Endometrial microvascular endothelial cells (primary cell): ENCODE data around the gene GCN1. TPM values are rescaled to one million over a fixed set of nuclear protein-coding genes. Genes with fewer than 3 reads are reported as not detected.

Experiments
- in situ Hi-C: cut with HindIII; loops from 2 replicates; pipeline ENCODE4 v1.10.0; 2017; ENCODE audit warnings: low sequenced_read_pairs, low pct_unique_long_range_greater_than_20kb; ENCODE audit errors: inconsistent ontology term
- total RNA-seq: library from RNA; depleted of rRNA; stranded (reverse); fragments of >200 nt; gene quantifications from one replicate; pipeline ENCODE4 v1.2.3, GENCODE V29; 2015; ENCODE audit errors: inconsistent ontology term

Gene GCN1
- total RNA-seq, 1 donor from 2014 or later: 76.4 TPM

DNA sequence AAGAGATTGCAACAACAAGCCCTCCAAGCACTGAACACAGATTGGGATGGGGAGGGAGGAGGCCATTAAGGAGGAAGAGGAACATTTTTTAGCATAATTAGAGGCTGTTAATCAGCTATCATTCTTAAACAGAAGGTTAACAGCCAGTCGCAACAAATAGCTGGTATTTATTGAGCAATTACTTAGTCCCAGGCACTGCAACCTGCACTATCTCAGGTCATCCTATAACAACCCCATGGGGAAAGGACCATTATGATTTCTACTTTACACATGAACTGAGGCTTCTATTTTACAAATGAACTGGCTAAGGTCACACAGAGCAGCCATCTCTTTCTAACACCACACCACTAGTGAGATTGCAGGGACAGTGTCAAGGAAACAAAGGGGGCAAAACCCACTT lies 88.4 kb downstream of the GCN1 start:
- in situ Hi-C loops: no loop called here

DNA sequence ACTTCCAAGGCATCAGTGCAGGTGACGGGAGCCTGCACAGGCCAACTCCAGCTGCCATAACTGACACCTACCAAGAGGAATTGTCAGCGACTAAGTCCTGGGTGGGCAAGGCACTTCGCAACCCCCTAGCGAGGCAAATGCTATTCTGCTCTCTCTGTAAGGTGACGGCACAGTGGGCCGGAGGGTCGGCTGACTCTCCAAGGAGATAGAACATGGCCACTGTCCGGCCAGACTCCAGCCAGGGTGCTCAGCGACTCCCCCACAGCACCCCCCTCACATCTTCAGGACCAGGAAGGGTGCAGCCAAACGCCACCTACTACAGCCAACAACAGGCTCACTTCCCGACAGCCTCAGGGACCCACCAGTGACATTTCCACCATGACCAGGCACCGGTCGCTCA lies 91.1 kb downstream of the GCN1 start:
- in situ Hi-C loops: no loop called here

DNA sequence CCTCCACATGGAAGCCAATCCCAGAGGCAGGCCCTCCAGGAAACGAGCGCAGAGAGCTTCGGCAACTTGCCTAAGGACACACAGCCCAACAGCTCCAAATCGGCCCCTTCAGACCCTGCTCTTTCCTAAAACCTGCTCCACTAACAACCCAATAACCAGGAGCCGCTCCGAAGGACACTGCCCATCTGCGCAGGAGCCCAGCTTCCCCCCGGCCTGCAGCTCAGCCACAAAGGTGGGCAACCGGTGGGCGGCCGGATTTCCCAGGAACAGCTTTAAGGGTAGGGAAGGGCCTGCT lies 91.5 kb downstream of the GCN1 start:
- in situ Hi-C loops: no loop called here

DNA sequence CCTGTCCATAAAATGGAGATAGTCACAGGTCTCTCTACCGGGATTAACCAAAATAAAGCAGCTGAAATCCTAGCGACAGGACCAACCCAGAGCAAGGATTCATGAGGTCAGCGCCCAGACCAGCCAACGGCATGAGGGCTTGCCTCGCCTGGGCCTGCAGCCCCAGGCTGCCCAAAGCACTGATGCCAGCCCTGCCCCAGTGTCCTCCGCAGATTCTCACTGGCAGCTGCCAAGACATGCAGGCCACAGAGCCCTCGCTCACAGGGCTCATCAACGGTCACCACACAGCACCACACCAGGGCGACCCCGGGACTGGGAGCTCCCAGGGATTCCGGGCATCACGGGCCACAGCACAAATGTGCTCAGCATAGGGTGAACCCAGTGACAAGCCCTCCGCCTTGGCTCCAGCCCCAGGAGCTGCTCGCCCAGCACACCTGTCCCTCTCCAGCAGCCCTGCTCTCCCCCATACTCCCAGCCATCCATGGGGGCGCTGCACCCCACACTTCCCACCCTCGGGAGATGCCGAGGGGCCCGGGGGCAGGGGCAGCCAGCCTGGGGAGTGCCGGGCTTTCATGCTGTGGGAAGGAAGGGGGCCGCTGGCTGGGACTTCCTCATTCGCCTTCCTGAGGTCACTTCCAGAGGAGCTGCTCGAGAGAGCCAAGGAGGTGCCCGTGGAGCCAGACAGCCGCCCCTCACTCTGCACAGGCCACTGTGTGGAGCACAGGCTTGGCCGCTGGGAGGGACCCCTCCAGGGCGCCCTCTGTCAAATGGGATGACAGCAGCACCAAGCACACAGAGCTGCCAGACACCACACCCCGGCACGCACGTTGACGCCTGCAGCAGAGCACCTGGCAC lies 92.1 kb downstream of the GCN1 start:
- in situ Hi-C loops: no loop called here

DNA sequence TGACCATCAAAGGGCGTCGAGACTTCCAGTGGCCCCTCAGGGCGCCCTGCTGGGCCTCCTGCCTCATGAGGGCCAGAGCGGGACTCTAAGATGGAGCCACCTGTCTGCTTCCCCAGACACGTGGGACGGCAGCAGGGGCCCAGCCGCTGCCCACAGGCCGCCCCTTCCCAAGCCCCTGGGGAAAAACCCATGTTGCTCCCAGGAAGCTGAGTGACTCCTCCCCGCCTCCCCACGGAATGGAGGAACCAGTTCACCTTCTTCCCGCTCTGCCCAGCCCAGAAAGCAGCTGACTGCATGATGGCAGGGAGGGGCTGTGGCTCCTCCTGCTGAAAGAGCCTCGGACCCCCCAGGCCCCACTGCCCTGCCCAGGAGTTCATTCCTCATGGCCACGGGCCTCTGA lies 92.9 kb downstream of the GCN1 start:
- in situ Hi-C loops: no loop called here

DNA sequence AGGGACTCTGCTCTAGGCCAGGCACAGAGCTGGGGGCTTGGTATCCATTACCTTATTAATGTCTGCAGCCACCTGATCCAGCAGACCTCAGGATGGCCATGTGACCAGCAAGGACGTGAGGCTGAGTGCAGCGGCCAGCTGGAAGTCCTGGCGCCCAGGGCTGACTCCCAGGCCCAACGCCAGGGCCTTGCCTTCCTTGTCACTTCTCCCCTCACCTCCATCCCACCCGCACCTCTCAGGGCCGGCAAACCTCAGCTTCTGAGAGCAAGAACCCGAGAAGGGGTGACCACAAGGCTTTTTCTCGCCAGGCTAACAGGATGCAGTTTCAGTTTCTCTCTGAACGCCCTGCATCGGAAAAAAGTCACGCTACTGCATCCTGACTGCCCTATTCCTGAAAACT lies 93.3 kb downstream of the GCN1 start:
- in situ Hi-C loops: no loop called here

DNA sequence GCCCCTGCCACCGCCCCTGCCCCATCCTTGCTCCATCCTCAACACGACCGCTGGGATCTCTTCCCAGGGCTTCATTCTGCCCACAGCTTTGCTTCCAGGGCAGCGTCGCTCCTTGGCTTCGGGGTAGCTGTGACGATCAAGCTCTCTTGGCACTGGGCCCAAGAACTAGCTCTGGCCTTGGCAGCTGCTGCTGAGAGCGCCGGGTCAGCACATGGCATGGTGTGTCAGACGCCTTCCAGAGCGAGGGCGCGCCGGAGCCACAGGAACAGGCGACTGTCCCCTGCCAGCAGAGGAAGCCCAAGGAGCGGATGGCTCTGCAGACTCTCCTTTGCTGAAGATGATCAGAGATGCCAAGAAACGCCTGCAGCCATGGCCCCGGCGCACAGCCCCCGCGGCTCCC lies 93.9 kb downstream of the GCN1 start:
- in situ Hi-C loops: no loop called here

DNA sequence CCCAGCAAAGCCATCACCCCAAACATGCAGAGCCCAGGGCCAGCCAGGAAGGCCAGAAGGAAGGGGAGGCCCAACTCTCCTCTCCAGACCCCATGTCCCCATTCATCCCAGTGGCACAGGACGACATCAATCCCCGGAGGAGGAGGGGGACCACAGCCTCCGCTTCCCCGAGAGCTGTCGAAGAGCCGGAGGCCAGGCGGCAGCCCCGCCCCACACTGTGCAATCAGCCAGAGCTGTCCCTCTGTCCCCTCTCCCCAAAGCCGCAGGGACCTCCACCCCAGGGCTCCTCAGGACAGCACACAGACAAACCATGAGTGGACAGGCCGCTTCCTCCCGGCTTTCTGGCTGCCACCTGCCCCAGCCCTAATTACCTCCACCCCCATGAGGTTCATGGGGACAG lies 94.8 kb downstream of the GCN1 start:
- in situ Hi-C loops: no loop called here

DNA sequence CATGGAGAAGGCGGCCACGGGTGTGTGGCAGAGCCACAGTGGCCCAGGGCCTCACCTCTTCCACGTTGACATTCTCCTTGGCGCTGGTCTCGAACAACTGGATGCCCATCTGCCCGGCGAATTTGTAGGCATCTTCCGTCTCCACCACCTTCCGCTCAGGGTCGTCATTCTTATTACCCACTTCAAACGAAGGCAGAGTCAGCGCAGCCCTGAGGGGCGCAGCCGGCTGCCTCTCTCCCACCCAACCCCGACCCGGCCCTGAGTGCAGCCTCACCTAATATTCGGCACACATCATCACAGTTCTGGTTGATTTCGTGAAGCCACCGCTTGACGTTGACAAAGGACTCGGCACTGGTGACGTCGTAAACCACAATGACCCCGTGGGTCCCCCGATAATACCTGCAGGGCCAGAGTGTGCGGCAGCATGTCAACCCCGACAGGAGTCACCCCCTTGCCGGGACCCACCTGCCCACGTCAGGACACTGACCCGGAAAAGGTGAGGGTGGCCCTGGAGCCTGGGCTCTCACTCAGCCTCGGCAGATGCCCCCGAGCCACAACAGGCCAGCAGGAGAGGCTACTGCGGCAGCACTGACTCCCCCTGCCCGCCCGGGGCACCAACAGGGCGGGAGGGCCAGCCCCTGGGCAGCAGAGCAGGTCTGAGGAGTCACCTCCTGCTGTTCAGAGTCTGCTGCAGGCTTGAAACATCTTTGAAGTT lies 95.6 kb downstream of the GCN1 start:
- in situ Hi-C loops: no loop called here

DNA sequence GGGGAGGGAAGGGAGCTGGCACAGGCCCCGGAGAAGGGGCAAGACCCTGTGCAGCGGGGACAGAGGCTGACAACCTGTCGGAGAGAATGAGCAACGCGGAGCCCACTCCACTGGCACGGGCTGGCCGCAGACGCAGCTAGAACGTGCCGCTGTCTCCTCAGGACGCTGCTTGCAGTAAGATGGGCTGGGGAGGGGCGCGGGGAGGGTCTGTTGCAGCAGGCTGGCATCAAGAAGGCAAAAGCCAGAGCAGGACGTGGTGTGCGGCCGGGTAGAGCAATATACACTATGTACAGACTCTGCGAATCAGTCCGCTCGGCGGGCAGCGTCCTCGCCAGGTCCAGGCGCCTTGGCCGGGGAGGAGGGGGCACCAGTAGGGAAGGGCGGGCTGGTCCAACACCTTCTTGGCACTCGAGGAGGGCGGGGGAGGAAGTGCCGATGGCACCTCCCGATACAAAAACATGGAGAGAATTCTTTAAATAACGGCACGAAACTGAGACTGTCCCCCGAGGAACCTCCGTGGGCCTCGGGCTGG lies 97.8 kb downstream of the GCN1 start:
- in situ Hi-C loops: no loop called here

DNA sequence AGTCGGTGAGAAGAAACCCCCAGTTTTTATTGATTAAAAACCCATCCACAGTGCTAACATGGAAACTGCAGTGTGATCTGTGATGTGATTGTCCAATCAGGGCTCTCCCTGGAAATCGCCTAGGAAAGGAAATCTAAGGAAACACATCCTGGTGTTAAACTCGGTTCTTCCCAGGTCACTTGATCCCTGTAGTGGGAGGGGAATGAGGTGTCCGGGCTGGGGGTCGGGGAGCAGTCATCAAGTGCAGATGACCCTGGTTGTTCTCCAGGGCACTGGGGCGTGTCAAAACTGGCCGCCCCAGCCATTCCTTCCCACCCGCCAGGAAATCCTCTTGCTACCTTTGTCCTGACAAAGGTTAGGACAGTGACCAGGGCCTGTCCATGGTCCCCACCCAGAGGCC lies 98.8 kb downstream of the GCN1 start:
- in situ Hi-C loops: no loop called here

DNA sequence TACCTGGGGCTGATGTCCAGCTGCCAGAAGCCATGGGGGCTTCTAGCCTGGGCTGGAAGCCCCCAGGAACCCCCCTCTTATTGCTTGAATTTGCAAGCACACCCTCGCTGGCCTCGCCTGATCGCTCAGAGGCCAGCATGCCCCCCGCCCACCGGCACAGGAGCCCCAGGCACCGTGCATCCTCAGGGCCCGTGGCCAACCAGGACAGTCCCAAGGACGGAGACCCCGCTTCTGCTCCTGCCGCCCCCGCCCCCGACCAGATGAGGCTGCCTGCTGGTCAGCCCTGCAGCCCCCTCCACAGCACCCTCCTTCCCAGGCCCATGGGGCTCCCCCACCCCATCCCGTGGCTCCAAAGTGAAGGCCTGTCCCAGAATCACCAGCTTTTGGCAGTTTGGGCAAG lies 99.2 kb downstream of the GCN1 start:
- in situ Hi-C loops: no loop called here

DNA sequence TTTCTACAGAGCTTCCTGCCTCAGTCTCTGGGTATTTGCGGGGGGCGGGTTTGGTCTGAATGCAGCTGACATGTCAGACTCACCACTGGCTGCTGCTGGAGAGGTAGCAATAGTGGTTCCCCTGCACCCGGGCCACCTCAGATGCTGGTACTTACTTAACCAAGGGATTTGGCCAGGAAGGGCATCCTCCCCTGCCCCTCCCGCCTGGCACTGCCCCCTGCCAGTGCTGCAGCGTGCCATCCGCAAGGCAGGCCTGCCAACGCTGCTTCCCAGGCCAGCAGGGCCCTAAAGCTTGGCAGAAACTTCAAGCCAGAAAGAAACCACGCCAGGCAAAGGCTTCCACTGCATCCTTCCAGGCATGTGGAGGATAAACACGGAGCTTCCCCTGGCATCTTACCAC lies 100.0 kb downstream of the GCN1 start:
- in situ Hi-C loops: no loop called here

DNA sequence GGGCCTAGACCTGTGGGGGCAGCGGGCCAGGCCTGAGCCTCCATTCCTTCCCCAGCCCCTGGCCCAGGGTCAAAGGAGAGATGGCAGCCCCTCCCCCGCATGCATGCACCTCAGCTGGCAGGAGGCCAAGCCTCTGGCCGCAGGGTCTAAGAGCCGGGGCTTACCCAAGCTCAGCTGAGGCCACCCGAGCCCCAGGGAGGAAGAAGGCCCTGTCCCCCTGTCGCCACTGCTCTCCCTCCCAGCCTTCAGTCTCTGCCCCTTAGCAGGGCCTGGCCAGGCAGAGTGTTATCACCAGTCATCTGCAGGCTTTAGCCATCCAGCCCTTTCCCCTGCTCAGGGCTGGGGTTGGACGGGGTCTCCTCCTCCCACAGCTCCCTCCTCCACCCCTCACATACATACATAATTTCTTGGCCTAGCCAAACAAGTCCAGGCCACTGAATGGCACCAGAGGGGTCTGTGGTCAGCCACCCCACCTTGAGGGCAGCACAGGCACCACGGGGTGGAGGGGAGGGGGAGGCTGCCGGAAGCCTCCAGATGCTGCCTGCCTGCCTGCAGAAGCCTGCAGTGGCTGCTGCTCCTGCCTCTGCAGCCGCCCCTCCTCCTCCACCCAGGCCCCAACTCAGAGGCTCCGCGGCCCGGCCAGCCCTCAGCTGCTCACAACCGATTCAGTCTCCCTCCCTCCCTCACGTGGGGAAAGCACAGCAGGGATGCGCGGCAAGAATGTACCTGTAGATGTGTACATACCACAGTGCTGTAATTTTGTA lies 100.7 kb downstream of the GCN1 start:
- in situ Hi-C loops: no loop called here

DNA sequence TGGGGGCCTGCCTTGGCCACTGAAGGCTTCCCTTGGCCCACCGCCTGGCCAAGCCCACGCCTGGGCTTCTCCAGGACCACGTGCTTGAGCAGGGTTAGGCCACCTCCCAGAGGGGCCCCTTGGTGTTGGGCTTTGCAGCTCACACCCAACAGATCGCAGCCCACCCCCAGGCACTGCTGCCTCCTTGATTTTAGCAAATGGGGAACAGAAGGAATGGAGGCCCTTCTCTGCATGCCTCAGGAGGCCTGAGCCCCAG lies 101.3 kb downstream of the GCN1 start:
- in situ Hi-C loops: no loop called here

DNA sequence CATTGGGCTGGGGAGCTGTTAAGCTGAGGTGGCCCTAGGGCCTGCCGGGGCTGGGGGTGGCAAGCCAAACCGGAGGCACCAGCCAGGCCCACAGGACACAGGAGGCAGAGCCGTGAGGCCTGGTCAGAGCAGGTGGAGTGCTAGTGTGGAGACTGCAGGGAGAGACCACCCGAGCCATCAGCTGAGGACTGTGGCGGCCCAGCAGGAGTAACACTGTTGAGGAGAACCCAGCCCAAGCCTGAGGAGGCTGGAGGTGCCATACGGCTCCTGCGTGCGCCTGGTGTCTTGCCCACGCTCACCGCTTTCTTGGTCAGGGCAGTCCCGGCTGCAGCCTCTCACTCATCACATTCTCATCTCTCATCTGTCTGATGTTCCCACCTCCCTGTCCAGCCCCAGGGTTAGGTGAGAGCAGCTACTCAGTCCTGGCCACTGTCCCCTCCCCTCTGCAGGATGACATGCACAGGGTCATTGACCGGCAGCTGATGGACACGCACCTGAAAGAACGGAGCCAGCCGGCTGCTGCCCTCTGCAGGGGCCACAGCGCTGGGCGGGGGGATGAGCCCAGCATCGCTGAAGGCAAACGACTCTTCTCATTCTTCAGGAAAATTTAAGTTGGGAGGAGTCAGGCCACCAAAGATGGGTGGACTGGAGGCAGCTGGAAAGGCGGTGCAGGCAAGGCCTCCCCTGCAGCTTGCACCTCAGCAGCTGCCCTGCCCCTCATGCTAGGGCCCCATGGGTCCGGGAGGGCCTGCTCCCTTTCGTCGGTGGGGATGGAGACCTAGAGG lies 101.8 kb downstream of the GCN1 start:
- in situ Hi-C loops: no loop called here

DNA sequence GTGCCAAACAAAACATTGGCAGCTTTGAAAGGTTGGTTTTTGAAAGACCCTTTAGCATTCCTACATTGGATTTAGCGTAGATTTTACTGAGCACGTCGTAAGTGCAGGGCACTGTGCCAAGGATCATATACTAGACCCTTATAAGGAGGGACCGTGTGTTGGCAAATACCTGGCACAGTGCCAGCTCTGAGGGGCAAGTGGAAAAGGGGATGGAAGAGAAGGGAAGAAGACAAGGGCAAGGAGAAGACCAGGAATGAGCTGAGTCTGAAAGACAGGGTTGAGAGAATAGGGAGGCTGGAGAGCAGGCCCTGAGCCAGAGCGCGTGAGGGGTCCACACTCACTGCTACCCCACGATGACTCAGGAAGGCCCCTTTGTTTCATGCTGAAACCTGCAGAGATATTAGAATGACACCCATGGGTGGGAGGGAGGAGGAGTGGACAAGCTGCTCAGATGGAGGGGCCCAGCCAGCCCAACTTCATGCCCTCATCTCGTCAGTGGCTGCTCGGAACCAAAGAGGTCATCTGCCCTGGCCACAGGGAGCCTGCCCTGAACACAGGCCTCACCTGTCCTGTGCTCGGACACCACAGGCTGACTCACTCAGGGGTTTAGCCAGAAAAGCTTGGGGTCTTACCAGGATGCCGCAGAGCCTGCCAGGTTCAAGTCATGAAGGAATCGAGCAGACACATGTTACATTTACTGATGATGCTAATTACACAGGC lies 103.0 kb downstream of the GCN1 start:
- in situ Hi-C loops: no loop called here

DNA sequence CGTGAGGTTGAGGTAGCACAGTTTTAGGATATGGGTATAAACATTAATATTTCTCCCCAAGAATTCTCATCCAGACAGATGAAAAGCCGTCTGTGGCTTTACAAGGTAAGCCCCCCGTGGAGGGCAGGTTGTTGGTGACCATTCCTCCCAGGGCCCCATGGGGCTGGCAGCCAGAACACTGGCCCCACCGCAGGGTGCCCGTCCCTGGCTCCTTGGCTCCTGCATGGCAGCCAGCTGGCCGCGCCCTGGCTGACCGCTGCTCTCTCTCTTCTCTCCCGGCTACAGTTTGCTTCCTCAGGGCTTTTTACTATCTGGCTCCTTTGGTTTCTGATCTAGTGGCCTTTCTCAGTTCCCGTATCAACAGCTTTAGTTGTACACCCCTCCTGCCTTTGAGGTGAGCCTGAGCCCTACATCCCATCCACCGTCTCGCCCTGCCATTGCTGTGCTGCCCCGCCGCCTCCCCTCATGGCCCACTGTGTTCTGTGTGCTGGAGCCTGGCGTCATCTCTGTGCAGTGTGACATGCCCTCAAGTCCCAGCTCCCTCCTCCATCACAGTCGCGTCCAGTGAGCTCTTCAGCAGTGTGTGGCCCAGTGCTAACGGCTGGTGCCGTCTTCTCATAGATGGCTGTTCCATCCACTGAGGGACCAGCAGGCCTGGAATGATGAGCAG lies 103.8 kb downstream of the GCN1 start:
- in situ Hi-C loops: no loop called here
